Gastroesophageal sphincter (tissue), 3 donors: Measurements from ENCODE around the gene PMVK.

ENCODE experiments used
- CTCF ChIP-seq, 4 experiments: fragments of 200-600 bp in 2 of 4; fragments of 450-650 bp in 2 of 4; sonication (generic) in 1 of 4; IDR thresholded peaks; one replicate each; pipeline ENCODE4 v1.5.1; 2017 to 2019; ENCODE audit warnings: antibody characterized with exemption in 4 of 4, mild to moderate bottlenecking in 2 of 4, moderate library complexity in 2 of 4
- EP300 ChIP-seq: sonication (generic); formaldehyde crosslinking; IDR thresholded peaks from one replicate; pipeline ENCODE4 v1.6.1; 2017; ENCODE audit warnings: antibody characterized with exemption, mild to moderate bottlenecking
- POLR2A ChIP-seq, 2 donors: fragments of 450-650 bp; IDR thresholded peaks; one replicate each; pipeline ENCODE4 v1.6.1; 2017; ENCODE audit warnings: antibody characterized with exemption in 2 of 2, mild to moderate bottlenecking in 2 of 2, moderate library complexity in 1 of 2
- POLR2AphosphoS5 ChIP-seq: sonication (generic); formaldehyde crosslinking; IDR thresholded peaks from one replicate; pipeline ENCODE4 v1.6.1; 2017; ENCODE audit warnings: antibody characterized with exemption

DNA sequence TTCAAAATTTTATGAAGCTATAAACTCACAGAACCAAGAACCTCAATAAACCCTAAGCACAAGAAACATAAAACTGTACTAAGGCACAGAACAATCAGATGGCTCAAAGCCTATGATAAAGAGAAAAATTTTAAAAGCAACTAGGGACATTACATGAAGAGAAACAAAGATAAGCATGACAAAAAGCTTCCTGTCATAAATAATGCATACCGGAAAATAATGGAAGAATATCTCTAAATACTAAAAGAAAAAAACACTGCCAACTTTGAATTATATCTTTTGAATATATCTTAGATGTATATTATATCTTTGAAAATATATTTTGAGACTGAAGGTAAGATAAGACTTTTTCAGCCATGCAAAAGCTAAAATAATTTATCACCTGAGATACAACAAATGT is 45.1 kb downstream of the PMVK start:
- TF ChIP-seq CTCF (IDR thresholded peaks at IDR 0.05) (no peak), POLR2A (IDR thresholded peaks at IDR 0.05) (no peak), EP300 (no peak), POLR2AphosphoS5 (no peak)
